HG02588 (cell line): ENCODE results near the gene RAB11FIP4.
"Not testable (repeated sequence)": the region's sequence is repeated elsewhere in the genome, so short reads cannot be mapped to it uniquely, and the experiment has no call there.

Experiments
- ATAC-seq: cut with Tn5 transposase; IDR thresholded peaks from one replicate; pipeline ENCODE4 v1.9.1; 2021; ENCODE audit warnings: mild to moderate bottlenecking, moderate library complexity; ENCODE audit not compliant: unreplicated experiment

The RAB11FIP4 gene, protein sequence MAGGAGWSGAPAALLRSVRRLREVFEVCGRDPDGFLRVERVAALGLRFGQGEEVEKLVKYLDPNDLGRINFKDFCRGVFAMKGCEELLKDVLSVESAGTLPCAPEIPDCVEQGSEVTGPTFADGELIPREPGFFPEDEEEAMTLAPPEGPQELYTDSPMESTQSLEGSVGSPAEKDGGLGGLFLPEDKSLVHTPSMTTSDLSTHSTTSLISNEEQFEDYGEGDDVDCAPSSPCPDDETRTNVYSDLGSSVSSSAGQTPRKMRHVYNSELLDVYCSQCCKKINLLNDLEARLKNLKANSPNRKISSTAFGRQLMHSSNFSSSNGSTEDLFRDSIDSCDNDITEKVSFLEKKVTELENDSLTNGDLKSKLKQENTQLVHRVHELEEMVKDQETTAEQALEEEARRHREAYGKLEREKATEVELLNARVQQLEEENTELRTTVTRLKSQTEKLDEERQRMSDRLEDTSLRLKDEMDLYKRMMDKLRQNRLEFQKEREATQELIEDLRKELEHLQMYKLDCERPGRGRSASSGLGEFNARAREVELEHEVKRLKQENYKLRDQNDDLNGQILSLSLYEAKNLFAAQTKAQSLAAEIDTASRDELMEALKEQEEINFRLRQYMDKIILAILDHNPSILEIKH

DNA sequence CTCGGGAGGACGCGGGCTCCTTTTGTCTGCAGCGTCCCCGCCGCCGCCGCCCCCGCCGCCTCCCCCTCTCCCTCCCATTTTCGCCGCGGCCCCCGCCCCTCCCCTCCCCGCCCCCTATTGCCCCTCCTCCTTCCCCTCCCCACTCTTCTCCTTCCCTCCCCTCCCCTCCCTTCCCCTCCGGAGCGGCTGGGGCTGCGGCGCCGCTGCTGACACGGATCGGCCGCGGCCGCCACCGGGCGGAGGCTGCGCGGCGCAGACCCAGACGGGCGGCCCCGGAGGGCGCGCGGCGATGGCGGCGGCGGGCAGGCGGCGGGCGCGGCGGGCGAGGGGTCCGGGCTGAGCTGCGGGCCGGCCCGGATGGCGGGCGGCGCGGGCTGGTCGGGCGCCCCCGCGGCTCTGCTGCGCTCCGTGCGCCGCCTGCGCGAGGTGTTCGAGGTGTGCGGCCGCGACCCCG, at the start of gene RAB11FIP4:
Gene RAB11FIP4 (plus strand): TSS at position 180 of the 454 bp plus-strand sequence. CDS start 178 bp downstream, at position 358.
- ATAC-seq: no peak

DNA sequence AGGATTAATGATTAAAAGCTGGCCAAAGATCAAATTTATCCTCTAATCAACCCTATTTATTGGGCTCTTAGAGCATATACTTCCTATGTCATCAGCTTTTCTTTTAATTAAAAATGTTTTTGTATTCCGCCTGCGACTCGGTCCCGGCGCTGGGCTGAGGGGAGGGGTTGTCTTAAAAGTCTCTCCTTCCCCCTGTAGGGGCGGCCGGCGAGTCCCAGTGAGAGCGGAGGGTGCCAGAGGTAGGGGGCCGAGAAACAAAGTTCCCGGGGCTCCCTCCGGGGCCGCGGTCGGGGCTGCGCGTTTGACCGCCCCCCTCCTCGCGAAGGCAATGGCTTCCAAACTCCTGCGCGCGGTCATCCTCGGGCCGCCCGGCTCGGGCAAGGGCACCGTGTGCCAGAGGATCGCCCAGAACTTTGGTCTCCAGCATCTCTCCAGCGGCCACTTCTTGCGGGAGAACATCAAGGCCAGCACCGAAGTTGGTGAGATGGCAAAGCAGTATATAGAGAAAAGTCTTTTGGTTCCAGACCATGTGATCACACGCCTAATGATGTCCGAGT, 46.2 kb upstream of the RAB11FIP4 start:
- ATAC-seq: not testable (repeated sequence)

DNA sequence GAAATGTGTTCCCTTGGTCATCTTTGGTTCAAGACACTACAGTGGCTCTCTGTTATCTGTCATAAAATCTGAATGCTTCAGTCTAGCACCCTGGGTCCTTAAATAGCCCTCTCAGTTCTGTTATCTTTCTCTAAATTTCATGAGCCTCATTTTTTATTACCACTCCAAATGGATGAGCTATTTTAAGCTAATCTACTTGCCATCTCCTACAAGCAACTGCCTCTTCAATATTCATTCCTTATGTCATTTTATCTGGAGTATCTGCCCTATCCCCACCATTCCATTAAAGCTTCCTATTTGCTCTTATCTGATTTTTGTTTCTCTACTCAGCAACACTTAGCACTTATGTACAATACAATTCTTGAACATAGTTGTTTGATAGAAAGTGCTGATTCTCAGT, 42.0 kb upstream of the RAB11FIP4 start:
- no peak for ATAC-seq

DNA sequence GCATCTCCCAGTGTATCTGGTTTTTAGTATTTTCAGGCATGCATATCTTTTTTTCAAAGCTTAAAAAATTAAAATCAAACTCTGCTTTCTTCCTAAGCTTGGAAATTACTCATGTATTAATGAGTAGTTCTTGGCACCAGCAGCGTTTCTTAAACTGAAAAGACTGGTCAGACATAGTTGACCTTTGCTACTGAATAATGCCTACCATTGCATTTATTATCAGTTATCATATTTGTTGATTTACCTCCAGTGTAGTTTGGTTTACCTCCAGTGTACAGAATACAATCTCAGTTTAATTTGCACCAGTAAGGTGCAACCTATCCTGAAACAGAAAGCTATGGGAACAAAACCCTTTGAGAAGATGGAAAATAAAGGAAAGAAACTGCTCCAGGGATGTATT, 35.5 kb upstream of the RAB11FIP4 start:
- ATAC-seq: no peak

DNA sequence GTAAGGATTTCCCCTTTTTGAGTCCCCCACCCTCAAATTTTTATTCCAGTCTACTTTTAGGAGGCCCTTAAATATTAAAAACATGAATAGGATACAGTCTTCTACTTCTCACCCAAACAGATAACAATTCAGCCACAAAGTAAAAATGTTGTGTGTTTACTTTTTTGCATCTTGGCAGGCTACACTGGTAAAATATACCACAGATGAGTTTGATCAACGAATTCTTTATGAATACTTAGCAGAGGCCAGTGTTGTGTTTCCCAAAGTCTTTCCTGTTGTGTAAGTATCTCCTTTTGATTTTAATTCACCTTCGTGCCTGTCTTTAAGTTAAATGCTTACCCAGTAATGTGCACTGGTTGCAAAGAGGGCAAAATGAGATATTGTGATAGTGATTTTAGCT, 34.4 kb upstream of the RAB11FIP4 start:
- no peak for ATAC-seq

DNA sequence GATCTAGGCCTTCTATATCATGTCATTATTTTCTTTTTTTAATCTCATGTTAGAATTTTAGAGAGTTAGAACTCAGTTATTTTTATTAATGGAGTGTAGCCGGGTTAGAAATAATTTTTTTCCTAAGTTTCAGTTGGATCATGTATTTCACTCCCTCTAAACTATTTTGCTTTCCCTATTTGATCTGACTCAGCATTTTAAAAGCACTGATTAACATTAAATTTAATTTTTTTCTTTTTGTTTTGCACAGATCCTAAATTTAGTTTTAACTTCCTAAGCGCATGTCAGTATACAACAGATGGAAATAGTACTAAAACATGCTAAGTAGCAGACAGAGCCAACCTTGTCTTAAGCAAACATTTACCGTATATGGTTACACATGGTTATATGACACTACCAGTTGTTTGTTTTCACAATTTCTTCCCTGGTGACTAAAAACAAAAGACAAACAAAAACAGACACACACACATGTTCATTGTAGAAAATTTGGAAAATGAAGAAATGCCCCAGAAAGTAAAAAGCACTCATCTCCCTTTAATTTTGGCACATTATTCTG, 33.6 kb upstream of the RAB11FIP4 start:
- no peak for ATAC-seq

DNA sequence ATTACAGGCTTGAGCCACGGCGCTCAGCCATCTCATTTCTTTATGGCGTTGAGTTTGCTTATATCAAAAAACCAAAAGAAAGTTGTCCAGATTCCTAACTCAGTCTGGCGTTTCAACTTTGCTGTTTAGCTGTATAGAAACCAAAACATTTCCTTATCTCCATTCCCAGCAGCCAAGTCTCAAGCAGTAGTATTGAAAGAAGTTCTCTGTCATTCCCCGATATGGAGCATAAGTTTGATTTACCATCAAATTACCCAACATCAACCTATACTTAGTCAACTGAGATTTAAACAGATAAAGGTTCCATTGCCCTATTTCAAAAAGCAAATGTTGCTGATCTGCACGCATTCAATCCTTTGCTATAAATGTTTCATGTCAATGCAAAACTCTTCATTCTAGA, 27.5 kb upstream of the RAB11FIP4 start:
- ATAC-seq: no peak

DNA sequence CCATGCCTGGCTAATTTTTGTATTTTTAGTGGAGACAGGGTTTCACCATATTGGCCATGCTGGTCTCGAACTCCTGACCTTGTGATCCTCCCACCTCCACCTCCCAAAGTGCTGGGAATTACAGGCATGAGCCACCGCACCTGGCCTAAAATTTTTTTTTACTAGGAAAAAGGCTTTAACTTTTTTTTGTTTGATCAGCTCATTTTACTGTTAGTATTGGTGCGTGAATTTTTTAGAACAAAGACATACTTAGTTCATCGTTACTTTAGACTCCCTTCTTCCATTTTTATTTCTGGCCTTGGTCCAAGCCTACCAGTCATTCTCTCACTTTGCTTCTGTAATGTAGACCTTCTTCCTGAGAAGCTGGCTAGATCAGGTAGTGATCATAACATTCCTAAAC, 25.4 kb upstream of the RAB11FIP4 start:
- no peak for ATAC-seq

DNA sequence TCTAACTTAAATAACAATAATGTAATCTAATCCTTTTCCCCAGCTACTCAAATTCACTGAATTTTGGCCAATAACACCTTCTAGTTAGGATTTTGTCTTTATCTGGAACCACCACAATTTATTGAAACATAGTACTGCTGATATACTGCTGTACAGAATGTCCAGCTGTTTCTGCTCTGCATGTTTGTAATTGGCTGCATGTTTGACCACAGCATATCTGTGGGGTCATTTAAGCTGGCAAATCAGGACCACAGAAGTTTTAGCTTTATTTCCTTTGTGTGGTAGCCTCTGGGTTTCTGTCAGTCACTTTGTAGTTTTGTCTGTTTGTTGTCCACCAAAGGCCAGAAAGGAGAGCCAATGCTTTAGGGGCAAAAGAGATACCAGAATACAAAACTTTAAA, 22.2 kb upstream of the RAB11FIP4 start:
- no peak for ATAC-seq

DNA sequence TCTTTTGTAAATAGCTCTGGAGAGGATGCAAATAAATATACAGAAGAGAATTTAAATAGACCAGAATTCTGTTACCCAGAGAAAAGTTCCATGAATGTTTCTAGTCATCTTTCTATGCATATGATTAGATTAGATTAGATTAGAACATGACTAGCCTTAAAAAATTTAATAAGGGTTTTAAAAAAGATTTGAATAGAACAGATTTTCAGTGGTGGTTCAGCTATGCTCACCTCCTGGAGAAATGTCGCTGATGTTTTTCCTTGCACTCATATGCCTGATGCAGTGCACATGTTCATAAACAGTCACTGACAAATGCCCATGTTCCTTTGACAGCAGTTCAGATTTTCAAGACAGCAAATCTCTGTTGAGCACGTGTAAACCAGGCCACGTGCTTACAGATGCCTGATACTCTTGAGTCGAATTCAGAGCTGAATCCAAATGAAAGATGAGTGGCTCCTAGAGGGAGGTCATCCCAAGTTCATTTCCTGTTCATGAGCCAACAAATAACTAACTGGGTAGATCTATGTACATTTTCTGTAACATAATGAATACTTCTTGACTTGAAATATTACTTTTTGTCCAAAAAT, 19.9 kb upstream of the RAB11FIP4 start:
- no peak for ATAC-seq

DNA sequence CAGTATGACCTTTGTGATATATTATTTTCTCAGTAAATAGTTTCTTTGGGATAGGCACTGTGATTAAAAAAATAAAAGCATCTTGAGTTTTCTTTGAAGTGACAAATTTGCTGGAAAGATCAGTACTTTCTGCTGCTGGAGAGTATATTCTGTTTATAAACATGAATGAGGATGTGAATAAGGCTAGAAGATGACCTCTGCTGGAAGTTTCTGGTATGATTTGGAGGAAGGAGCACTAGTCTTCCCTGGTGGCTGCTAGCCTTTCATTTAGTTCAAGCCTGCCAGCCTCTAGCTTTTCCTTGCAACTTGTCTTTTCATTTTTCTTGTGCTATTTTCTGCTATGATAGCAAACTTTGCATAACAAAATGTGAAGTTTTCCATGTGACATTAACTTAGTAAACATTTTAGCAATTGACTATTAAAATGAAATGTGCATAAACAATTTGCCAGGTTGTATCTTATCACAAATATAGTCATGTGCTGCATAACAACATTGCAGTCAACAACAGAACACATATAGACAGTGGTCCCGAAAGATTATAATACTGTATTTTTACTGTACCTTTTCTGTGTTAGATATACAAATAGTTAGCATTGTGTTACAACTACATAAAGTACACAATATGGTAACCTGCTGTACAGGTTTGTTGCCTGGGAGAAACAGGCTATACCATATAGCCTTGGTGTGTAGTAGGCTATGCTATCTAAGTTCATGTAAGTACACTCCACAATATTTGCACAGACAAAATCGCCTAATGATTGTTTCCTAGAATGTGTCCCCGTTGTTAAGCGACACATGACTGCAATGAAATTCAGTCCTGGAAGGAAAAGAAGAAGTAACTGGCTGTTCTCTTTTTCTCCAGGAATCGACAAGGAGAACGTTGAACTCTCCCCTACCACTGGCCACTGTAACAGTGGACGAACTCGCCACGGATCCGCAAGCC, 18.1 kb upstream of the RAB11FIP4 start:
- no peak for ATAC-seq

DNA sequence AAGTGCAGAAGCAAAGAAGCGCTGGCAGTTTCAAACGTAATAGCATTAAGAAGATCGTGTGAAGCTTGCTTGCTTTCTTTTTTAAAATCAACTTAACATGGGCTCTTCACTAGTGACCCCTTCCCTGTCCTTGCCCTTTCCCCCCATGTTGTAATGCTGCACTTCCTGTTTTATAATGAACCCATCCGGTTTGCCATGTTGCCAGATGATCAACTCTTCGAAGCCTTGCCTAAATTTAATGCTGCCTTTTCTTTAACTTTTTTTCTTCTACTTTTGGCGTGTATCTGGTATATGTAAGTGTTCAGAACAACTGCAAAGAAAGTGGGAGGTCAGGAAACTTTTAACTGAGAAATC, 17.4 kb upstream of the RAB11FIP4 start:
- ATAC-seq: no peak

DNA sequence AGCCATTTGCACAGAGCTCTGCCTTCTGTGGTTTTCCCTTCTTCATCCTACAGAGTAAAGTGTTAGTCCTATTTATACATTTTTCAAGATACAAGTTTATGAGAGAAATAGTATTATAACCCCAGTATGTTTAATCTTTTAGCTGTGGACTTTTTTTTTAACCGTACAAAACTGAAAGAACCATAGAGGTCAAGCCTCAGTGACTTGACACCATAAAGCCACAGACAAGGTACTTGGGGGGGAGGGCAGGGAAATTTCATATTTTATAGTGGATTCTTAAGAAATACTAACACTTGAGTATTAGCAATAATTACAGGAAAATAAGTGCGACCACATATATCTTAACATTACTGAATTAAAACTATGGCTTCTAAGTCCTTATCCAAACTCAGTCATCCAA, 17.0 kb upstream of the RAB11FIP4 start:
- ATAC-seq: no peak

DNA sequence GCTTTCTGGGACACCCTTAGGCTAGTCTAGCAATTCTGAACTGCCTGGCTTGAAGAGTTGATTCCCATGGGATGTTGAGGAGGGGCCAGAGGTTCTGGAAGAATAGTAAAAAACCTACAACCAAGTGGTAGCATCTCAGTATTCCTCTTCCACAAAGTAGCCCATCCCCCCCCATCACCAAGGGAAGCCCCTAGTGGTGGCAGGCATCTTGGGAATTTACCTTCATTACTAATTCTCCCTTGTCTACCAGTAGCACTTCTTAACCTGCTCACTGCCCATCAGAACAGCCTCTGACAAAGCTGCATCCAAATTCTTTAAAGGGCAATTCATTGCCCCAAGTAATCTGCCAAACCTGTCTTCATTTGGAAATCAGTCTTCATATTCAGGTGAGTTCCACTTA, 12.8 kb upstream of the RAB11FIP4 start:
- ATAC-seq: no peak

DNA sequence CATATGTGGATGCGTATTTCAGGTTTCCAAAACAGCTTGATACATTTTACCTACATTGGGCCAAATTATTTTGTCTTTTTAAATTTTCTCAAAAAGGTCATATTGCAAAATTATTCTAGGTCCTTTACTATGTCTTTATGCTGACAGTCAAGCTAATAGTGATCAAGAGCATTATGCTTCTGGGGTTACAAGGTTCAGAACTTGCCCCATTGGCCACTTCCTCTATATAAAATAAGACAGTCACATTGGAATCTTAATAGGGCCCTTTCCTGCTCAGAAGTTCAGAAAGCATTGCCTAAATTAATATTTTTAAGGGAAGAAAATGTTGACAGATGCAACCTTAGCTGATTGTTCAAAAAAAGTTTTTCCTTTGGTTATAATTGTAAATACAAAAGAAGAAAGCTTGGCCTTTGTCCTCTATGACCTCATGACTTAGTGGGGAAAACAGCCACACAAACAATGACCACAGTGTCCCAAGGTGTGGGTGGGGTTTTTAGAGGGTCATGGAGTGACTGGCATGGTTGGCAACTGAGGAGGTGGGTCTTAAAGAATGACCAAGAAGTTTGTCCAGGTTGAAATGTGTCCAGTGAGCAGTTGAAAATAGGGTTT, 11.8 kb upstream of the RAB11FIP4 start:
- ATAC-seq: no peak

DNA sequence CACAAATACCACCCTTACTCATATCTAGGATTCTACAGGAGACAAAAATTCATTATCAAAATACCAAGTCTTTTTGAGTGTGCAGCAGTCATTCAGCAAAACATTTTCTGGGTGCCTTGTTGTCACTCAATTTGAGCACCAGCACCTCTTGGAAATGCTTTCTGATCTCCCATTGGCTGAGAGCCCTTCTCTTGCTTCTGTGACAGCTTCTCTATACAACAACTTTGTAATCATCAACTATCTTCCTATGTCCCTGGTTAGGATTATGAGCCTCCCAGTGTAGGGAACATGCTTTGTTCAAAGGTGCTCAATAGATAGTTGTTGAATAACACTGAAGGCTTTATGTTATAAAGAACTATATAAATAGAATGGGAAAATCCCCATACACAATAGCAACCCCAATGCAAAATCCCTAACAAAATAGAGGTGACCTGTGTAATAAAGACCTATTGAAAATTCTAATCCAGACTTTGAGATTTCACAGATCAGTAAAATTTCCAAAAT, 10.3 kb upstream of the RAB11FIP4 start:
- ATAC-seq: no peak

DNA sequence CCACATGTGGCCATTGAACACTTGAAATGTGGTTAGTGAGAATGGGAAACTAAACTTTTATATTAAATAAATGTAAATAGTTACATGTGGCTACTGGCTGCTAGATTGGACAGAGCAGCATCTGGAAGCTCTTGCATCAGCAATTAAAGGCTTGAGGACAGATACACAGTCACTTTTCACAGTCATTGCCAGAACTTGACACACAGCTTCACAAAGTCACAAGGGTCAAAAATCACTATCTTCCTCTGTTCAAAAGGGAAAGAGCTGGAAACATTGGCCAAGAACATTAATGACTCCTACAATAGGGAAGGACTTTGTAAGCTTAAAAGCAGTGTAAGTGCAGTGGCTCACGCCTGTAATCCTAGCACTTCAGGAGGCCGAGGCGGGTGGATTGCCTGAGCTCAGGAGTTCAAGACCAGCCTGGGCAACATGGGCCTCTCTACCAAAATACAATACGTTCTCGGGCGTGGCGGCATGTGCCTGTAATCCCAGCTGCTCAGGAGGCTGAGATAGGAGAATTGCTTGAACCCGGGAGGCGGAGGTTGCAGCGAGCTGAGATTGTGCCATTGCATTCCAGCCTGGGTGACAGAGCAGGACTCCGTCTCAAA, 8.7 kb upstream of the RAB11FIP4 start:
- not testable (repeated sequence) for ATAC-seq

DNA sequence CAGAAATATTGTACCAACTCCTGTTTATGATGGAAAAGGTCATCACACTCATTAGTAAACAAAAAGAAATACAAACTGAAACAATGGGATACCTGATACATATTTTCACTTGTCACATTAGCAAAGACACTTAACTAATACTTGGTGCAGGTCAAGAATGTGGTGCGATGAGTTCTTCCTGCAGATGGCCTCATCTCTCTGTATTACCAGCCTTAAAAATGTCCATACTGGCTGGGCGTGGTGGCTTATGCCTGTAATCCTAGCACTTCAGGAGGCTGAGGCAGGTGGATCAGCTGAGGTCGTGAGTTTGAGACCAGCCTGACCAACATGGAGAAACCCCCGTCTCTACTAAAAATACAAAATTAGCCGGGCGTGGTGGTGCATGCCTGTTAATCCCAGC, 8.0 kb upstream of the RAB11FIP4 start:
- not testable (repeated sequence) for ATAC-seq
